ENCODE results near the gene PRR15L.
"Not testable (repeated sequence)": the region's sequence is repeated elsewhere in the genome, so short reads cannot be mapped to it uniquely, and the experiment has no call there.

PRR15L gene

GRCh38 chr17:47929218-47930000 is 28.3 kb downstream of the PRR15L start:
- no peak for DNase-seq

- no peak for DNase-seq
Observed at GRCh38 chr17:47928415-47928814, 29.3 kb downstream of the PRR15L start.

GRCh38 chr17:47927821-47928400 is 29.8 kb downstream of the PRR15L start:
- no peak for DNase-seq

- DNase-seq: no peak
Observed at GRCh38 chr17:47925678-47925988, 32.0 kb downstream of the PRR15L start.

DNA sequence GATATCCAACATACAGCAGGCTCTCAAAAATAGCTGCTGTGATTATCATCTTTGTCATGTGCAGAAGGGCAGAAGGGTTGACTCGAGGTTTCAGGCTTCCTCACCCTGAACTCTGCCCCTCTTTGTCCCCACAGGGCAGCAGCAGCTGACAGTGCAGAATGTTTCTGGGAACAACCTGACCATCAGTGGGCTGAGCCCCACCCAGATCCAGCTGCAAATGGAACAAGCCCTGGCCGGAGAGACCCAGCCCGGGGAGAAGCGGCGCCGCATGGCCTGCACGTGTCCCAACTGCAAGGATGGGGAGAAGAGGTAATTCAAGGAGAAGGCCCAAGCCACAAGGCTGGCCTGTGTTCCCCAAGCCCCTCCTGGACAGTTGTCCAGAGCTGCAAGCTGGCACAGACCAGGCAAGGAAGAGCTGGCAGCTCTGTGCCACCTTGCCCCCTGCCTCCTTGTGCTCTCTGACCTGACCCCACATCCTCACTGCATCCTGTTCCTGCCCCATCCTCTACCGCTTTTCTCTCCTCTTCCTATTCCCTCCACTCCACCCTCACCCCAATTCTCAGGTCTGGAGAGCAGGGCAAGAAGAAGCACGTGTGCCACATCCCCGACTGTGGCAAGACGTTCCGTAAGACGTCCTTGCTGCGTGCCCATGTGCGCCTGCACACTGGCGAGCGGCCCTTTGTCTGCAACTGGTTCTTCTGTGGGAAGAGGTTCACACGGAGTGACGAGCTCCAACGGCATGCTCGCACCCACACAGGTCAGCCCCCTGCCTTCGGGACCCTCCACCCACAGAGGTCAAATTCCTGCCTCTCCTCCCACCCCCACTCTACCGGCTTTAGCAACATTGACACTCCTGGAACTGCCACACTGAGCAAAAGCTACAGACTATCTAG is 32.7 kb downstream of the PRR15L start:
- no peak for DNase-seq

DNA sequence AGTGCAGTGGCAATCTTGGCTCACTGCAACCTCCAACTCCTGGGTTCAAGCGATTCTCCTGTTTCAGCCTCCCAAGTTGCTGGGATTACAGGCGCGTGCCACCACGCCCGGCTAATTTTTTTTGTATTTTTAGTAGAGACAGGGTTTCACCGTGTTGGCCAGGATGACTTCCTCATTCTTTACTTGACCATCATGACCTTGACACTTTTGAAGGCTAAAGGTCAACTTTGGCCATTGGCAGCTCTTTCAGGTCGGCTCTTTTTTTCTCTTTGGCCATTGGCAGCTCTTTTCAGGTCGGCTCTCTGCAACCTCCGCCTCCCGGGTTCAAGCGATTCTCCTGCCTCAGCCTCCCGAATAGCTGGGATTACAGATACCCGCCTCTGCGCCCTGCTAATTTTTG is 37.8 kb downstream of the PRR15L start:
- DNase-seq: not testable (repeated sequence)

DNA sequence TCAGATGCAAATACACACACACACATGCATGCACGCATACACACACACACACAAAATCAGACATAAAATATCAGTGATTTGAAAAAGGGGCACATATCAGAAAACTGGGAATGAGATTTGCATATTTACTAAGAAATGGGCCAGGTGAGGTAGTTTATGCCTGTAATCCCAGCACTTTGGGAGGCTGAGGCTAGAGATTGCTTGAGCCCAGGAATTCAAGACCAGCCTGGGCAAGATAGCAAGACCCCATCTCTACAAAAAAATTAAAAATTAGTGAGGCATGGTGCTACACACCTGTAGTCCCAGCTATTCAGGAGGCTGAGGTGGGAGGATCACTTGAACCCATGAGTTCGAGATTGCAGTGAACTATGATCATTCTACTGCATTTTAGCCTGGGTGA is 38.7 kb downstream of the PRR15L start:
- DNase-seq: no peak

- DNase-seq: peak; percentile 33 to 60
Observed at GRCh38 chr17:47918006-47918405, 39.7 kb downstream of the PRR15L start.

DNA sequence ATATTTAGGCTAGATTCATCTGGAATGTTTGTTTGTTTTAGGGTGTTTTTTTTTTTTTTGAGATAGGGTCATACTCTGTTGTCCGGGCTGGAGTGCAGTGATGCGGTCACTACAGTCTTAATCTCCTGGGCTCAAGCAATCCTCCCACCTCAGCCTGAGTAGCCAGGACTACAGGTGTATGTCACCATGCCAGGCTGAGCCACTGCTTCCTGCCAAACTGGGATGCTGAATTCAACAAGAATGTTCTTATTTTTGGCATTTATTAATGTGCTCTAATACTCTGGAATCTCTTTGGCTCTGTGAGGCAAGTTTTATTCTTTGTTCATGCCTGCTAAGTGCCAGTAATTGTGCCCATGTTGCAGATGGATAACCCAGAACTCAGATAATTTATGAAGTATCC is 40.1 kb downstream of the PRR15L start:
- no peak for DNase-seq

GRCh38 chr17:47916489-47917208 is 41.0 kb downstream of the PRR15L start:
- DNase-seq: no peak

DNA sequence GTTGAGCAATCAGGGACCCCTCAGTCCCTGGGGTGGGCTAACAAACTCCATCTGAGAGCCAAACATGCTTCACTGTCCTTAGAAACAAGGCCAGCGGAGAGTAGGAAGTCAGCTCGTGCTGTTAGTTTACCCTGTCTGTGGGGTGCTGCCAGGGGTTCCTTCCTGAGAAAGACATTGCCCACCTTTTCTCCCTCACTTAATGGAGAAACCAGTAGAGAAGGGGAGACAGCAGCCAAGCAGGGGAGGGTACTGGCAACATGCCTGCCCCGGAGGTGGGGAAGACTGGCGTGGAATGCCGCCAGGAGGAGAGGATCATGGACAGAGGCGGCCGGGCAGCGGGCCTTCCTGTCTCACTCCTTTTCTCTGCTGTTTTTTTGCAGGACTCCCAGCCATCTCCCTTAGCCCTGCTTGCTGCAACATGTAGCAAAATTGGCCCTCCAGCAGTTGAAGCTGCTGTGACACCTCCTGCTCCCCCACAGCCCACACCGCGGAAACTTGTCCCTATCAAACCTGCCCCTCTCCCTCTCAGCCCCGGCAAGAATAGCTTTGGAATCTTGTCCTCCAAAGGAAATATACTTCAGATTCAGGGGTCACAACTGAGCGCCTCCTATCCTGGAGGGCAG is 41.8 kb downstream of the PRR15L start:
- no peak for DNase-seq

DNA sequence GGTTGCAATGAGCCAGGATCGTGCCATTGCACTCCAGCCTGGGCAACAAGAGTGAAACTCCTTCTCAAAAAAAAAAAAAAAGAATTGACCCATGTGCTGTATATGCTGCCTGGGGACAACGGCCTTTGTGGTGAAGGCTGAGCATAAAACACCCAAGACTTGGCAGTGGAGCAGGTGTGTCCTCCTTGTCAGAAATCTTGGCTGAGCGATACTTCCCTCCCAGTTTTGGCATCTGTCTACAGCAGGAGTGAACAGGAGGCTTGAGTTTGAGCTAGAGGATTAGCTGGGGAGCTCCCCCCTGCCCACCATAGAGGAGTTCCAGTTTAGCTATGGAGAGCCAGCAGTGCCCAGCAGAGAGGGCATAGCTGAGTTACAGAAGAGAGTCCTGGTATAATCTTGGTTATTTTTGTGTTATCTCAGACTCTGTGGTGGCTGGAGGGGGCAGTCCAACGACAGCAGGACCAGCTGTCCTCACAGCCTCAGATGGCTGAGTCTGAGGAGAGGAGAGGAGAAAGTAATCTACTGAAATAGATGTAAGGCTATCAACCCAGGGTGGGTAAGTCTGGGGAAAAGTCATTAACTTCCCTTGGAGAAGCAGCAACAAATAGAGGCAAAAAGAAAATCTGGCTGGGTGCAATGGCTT is 43.3 kb downstream of the PRR15L start:
- no peak for DNase-seq

- DNase-seq: no peak
Observed at GRCh38 chr17:47913050-47913449, 44.6 kb downstream of the PRR15L start.

GRCh38 chr17:47907932-47908562 is 49.6 kb downstream of the PRR15L start:
- DNase-seq: peak; percentile 61 to 76

GRCh38 chr17:47906443-47906842 is 51.2 kb downstream of the PRR15L start:
- no peak for DNase-seq

- no peak for DNase-seq
Observed at GRCh38 chr17:47905221-47905733, 52.4 kb downstream of the PRR15L start.

- DNase-seq: no peak
Observed at GRCh38 chr17:47902039-47902744, 55.5 kb downstream of the PRR15L start.

Data from inflammatory macrophage treated with lipopolysaccharide for 1 hour (primary cell).